Ovary (tissue), 3 donors: ENCODE measurements around the gene RSPH10B2.
"Not testable (repeated sequence)": the region's sequence is repeated elsewhere in the genome, so short reads cannot be mapped to it uniquely, and the experiment has no call there.

Source experiments
- POLR2A ChIP-seq: fragments of 450-650 bp; IDR thresholded peaks from one replicate; pipeline ENCODE4 v1.6.1; 2017; ENCODE audit warnings: antibody characterized with exemption, mild to moderate bottlenecking, moderate library complexity
- TF ChIP-seq, protein P1 (sequence below), 3 donors: fragments of 450-650 bp in 2 of 3; fragments of 200-600 bp in 1 of 3; IDR thresholded peaks; one replicate each; pipeline versions ENCODE4 v1.5.1 to v1.8.0; 2016 to 2022; ENCODE audit warnings: antibody characterized with exemption in 3 of 3, mild to moderate bottlenecking in 1 of 3
- donor health status: DM: no; HTN: no; CAD: no.

- TF ChIP-seq, protein P1, sequence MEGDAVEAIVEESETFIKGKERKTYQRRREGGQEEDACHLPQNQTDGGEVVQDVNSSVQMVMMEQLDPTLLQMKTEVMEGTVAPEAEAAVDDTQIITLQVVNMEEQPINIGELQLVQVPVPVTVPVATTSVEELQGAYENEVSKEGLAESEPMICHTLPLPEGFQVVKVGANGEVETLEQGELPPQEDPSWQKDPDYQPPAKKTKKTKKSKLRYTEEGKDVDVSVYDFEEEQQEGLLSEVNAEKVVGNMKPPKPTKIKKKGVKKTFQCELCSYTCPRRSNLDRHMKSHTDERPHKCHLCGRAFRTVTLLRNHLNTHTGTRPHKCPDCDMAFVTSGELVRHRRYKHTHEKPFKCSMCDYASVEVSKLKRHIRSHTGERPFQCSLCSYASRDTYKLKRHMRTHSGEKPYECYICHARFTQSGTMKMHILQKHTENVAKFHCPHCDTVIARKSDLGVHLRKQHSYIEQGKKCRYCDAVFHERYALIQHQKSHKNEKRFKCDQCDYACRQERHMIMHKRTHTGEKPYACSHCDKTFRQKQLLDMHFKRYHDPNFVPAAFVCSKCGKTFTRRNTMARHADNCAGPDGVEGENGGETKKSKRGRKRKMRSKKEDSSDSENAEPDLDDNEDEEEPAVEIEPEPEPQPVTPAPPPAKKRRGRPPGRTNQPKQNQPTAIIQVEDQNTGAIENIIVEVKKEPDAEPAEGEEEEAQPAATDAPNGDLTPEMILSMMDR (IDR thresholded peaks at IDR 0.05): not testable (repeated sequence)
- TF ChIP-seq POLR2A: not testable (repeated sequence)
Measured at GRCh38 chr7:6794276-6794675, 40.4 kb downstream of the RSPH10B2 start.
